ENCODE measurements around the gene RAB11FIP3. TPM values are rescaled to one million over a fixed set of nuclear protein-coding genes. Genes with fewer than 3 reads are reported as not detected.

Gene RAB11FIP3
- total and polyA plus RNA-seq, 9 of the 15 experiments (the other 6 are each of a cell fraction or from before 2014, with no cell fraction given), result 0.46 to 13.1 (median 4.3) TPM

- peak; percentile 54; the same call in 1 of the 2 replicates for TF ChIP-seq STAT6 (CRISPR knock-in tag; IDR thresholded peaks at IDR 0.05)
- TF ChIP-seq SIN3B (IDR thresholded peaks at IDR 0.05; ENCODE audit: low read depth), result no peak
- TF ChIP-seq ZNF277 (CRISPR knock-in tag; IDR thresholded peaks at IDR 0.05; ENCODE audit: borderline replicate concordance), result no peak
- TF ChIP-seq POLR2A (conservative IDR thresholded peaks at IDR 0.05), result no peak
- 0 out of 2 replicates have a peak, but pooled peaks have one; percentile 30 for TF ChIP-seq ZNF232 (CRISPR knock-in tag; IDR thresholded peaks at IDR 0.05)
- TF ChIP-seq L3MBTL2 (IDR thresholded peaks at IDR 0.05), result peak; percentile 66
- no peak for TF ChIP-seq DLX4 (CRISPR knock-in tag; IDR thresholded peaks at IDR 0.05)
- no peak for TF ChIP-seq LARP7 (IDR thresholded peaks at IDR 0.05)
- no peak for TF ChIP-seq USF1 (CRISPR knock-in tag; IDR thresholded peaks at IDR 0.05)
- TF ChIP-seq ARID2 (IDR thresholded peaks at IDR 0.05), result no peak
- 0 out of 2 replicates have a peak, but pooled peaks have one; percentile 4 for TF ChIP-seq MAX (CRISPR knock-in tag; IDR thresholded peaks at IDR 0.05)
- no peak for TF ChIP-seq CCNT2 (IDR thresholded peaks at IDR 0.05; ENCODE audit: borderline replicate concordance, extremely low read depth, insufficient read length, low read depth, low read length)
- no peak for TF ChIP-seq AFF1 (IDR thresholded peaks at IDR 0.05; ENCODE audit: low read depth in 1 of 2, partially characterized antibody in 2 of 2)
Measured at GRCh38 chr16:526181-527014, 100.9 kb downstream of the RAB11FIP3 start (continued).

All from K562 (cell line).